ENCODE results near the gene ABHD12. TPM values are rescaled to one million over a fixed set of nuclear protein-coding genes. Genes with fewer than 3 reads are reported as not detected.

ABHD12 gene
- total and polyA plus RNA-seq, 2 donors (not counting 1 experiment from before 2014, with no cell fraction given): 9.6 to 28.3 TPM

GRCh38 chr20:25328954-25329498, 61.6 kb downstream of the ABHD12 start:
- POLR2A ChIA-PET: no interaction called here
- CTCF ChIA-PET: interaction anchor here (2.6 kb wide), 1 partner anchor 33 kb away, joined by 9 read pairs; no protein-coding TSS in a partner anchor
- H3K9me3 Mint-ChIP-seq (ENCODE audit: insufficient read depth): no peaks in the 10 kb centered on the region
- Histone ChIP-seq H3K36me3 (replicated peaks in 1 of 2; ENCODE audit: control extremely low read depth in 1 of 2, control insufficient read depth in 1 of 2, extremely low read depth in 1 of 2, insufficient read depth in 2 of 2, low read length in 1 of 2) (peaks cover 0 to 1% of the 10 kb centered on the region in 2 experiments), H3K4me2 (replicated peaks; ENCODE audit: low read depth, low read length, poor library complexity, severe bottlenecking) (no peak overlapping the region), H4K20me1 (ENCODE audit: control insufficient read depth, insufficient read depth, low read length, poor library complexity, severe bottlenecking) (no peaks in the 10 kb centered on the region), H3K79me2 (ENCODE audit: control insufficient read depth, insufficient read depth, low read length) (peaks cover 17% of the 10 kb centered on the region), H3K4me1 (ENCODE audit: control insufficient read depth in 2 of 2, insufficient read depth in 2 of 2, low read length in 2 of 2) (no peaks in the 10 kb centered on the region), H3K9me3 (ENCODE audit: control extremely low read depth in 1 of 3, control insufficient read depth in 2 of 3, insufficient read depth in 1 of 3, low read length in 2 of 3) (no peaks in the 10 kb centered on the region), H3K9ac (ENCODE audit: low read length) (no peak overlapping the region), H3K27ac (ENCODE audit: low read length in 2 of 2) (no peak overlapping the region), H3K4me3 (ENCODE audit: control extremely low read depth in 1 of 5, extremely low read depth in 1 of 5, insufficient read depth in 1 of 5, low read depth in 2 of 5, low read length in 4 of 5) (no peak overlapping the region), H3K27me3 (replicated peaks in 1 of 4; ENCODE audit: control extremely low read depth in 1 of 4, control insufficient read depth in 3 of 4, insufficient read depth in 4 of 4, low read length in 3 of 4) (no peaks in the 10 kb centered on the region), H2AFZ (ENCODE audit: insufficient read depth, low read depth, low read length, poor library complexity, severe bottlenecking) (no peak overlapping the region)
- DNase-seq: no peak
- peaks cover 12% of the 10 kb centered on the region for H3K4me1 Mint-ChIP-seq
- intact Hi-C loops (cut with micrococcal nuclease): no loop called here
- TF ChIP-seq EZH2 (IDR thresholded peaks at IDR 0.05; ENCODE audit: borderline replicate concordance, insufficient read depth, low read depth, low read length, poor library complexity, severe bottlenecking) (no peak), CTCF (IDR thresholded peaks at IDR 0.05) (no peak)
- no peaks in the 10 kb centered on the region for H3K27me3 Mint-ChIP-seq
- H3K27ac Mint-ChIP-seq: no peak overlapping the region
- ATAC-seq (ENCODE audit: low read depth): no peak
- whole genome bisulfite sequencing (ENCODE audit: insufficient coverage): 98% methylated on average over 11 of the region's 12 CpGs
- H3K4me3 Mint-ChIP-seq: no peak overlapping the region

GRCh38 chr20:25327521-25328235, 63.0 kb downstream of the ABHD12 start:
- ChIA-PET CTCF (interaction anchor here (2.6 kb wide), 1 partner anchor 32 kb away, joined by 9 read pairs; no protein-coding TSS in a partner anchor), POLR2A (interaction anchor here (0.7 kb wide), 1 partner anchor 9 kb away, joined by 3 read pairs; no protein-coding TSS in a partner anchor)

More at GRCh38 chr20:25327521-25328235, 63.0 kb downstream of the ABHD12 start:
- Histone ChIP-seq H3K27ac (ENCODE audit: low read length in 2 of 2) (no peak overlapping the region), H3K79me2 (ENCODE audit: control insufficient read depth, insufficient read depth, low read length) (peaks cover 26% of the 10 kb centered on the region), H3K4me1 (ENCODE audit: control insufficient read depth in 2 of 2, insufficient read depth in 2 of 2, low read length in 2 of 2) (no peaks in the 10 kb centered on the region), H3K9me3 (ENCODE audit: control extremely low read depth in 1 of 3, control insufficient read depth in 2 of 3, insufficient read depth in 1 of 3, low read length in 2 of 3) (no peaks in the 10 kb centered on the region), H3K4me2 (replicated peaks; ENCODE audit: low read depth, low read length, poor library complexity, severe bottlenecking) (no peak overlapping the region), H3K9ac (ENCODE audit: low read length) (no peak overlapping the region), H3K27me3 (replicated peaks in 1 of 4; ENCODE audit: control extremely low read depth in 1 of 4, control insufficient read depth in 3 of 4, insufficient read depth in 4 of 4, low read length in 3 of 4) (no peaks in the 10 kb centered on the region), H4K20me1 (ENCODE audit: control insufficient read depth, insufficient read depth, low read length, poor library complexity, severe bottlenecking) (no peaks in the 10 kb centered on the region), H3K36me3 (replicated peaks in 1 of 2; ENCODE audit: control extremely low read depth in 1 of 2, control insufficient read depth in 1 of 2, extremely low read depth in 1 of 2, insufficient read depth in 2 of 2, low read length in 1 of 2) (peaks cover 1 to 2% of the 10 kb centered on the region in 2 experiments), H3K4me3 (ENCODE audit: control extremely low read depth in 1 of 5, extremely low read depth in 1 of 5, insufficient read depth in 1 of 5, low read depth in 2 of 5, low read length in 4 of 5) (no peak overlapping the region), H2AFZ (ENCODE audit: insufficient read depth, low read depth, low read length, poor library complexity, severe bottlenecking) (no peak overlapping the region)
- WGBS (ENCODE audit: insufficient coverage): 95% methylated on average over 4 of the region's 7 CpGs
- Mint-ChIP-seq H3K27ac (no peak overlapping the region), H3K4me3 (no peak overlapping the region), H3K9me3 (ENCODE audit: insufficient read depth) (no peaks in the 10 kb centered on the region), H3K4me1 (peaks cover 20% of the 10 kb centered on the region), H3K27me3 (no peaks in the 10 kb centered on the region)
- DNase-seq (no peak), ATAC-seq (ENCODE audit: low read depth) (no peak)
- TF ChIP-seq CTCF (IDR thresholded peaks at IDR 0.05): no peak
- intact Hi-C loops (cut with micrococcal nuclease): no loop called here
